Measurements from ENCODE around the gene ARID5B.

Gene ARID5B

DNA sequence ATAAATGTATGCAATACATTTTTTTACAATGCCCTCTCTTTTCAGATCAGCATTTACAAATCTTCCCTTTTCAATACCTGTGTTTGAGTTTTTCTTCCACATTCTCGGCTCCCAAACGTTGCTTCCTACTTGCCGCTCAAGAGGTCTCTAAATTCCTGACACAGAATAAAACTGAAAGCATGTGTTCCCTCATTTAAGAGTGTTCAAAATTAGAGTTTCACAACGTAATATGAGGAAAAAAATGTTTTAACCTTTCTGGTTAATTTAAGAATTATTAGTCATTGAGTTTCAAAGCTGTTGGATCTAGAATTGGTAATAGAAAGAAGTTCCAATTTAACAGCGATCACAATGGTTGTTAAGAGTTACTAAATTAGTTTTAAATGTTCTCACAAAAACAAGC is 100.4 kb downstream of the ARID5B start:
- TF ChIP-seq GATA2 (IDR thresholded peaks at IDR 0.05; ENCODE audit: low read depth, low read length) = no peak
- no peak for TF ChIP-seq GATA3 (IDR thresholded peaks at IDR 0.05; ENCODE audit: low read depth, low read length)

DNA sequence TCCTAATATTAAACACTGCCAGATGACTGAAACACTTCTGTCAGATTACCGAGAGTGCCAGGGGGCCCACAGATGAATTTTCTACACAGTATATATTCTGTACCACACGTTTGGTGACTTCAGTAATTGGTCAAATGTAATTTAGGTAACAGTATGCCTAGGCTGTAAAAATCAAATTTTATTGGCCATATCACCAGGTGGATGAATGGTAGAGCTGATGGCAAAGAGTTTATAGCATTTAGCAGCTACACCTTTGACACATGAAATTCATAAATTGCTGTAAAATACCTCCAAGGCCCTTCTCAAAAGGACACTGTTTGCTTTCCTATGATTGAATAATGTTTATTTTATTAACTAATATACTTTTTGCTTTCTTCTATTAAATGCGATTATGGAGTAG is 101.3 kb downstream of the ARID5B start:
- no peak for TF ChIP-seq GATA2 (IDR thresholded peaks at IDR 0.05; ENCODE audit: low read depth, low read length)
- no peak for TF ChIP-seq GATA3 (IDR thresholded peaks at IDR 0.05; ENCODE audit: low read depth, low read length)

DNA sequence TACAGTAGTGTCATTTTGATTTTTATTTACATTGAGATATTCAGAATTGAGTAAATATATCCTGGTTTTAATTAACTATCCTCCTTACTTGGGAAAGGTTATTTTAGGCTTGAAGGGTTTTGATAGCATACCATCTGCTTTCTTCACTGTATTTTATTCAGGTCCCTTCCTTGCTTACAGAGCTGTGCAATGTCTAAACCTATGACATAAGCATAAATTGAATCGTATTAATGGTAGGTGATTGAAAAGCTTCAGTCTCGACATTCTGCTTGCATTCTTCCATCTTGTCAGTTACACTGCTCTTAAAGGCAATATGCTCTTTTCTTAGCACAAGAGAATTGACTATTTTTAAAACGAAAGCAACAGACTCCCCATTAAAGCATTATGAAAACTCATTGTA is 102.5 kb downstream of the ARID5B start:
- TF ChIP-seq GATA2 (IDR thresholded peaks at IDR 0.05; ENCODE audit: low read depth, low read length) (no peak), GATA3 (IDR thresholded peaks at IDR 0.05; ENCODE audit: low read depth, low read length) (no peak)

DNA sequence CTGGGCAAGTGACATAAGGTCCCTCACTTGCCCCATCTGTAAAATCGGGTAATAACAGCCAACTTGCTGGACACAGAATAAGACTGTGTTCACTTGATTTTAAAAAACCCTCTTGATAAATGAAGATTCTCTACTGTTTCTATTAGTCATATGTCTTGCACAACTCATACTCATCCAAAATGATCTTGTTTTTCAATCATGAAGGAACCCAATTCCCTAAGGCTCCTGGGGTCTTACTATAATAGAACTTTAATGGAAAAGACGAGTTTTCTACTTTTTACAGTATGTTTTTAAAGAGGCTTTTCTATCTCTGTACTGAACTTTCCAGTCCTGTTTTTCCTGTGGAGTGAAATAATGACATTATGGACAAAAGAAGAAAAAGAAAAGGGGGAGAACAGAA is 103.8 kb downstream of the ARID5B start:
- no peak for TF ChIP-seq GATA3 (IDR thresholded peaks at IDR 0.05; ENCODE audit: low read depth, low read length)

DNA sequence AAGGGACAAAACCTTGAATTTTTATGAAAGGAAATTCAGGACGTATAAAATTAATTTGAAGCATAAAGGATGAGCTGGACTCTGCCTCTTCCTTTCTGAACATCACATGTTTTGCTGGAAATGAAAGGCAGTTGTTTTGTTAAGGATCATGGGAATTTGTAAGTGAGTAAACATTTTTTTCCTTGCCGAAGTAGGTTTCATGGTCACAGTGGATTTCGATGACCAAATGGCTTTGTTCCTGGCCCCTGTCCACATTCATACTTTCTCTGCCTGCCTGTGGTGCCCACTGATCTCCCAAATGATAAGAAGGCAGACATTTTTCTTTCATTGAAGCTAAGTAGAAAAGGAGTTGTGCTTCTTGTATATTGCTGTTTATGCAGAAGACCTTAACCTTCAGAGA is 104.2 kb downstream of the ARID5B start:
- TF ChIP-seq GATA3 (IDR thresholded peaks at IDR 0.05; ENCODE audit: low read depth, low read length) (0 out of 2 replicates have a peak, but pooled peaks have one; percentile 23), GATA2 (IDR thresholded peaks at IDR 0.05; ENCODE audit: low read depth, low read length) (peak; percentile 51; the same call in 1 of the 2 replicates)

- TF ChIP-seq GATA3 (IDR thresholded peaks at IDR 0.05; ENCODE audit: low read depth, low read length) = no peak
- no peak for TF ChIP-seq GATA2 (IDR thresholded peaks at IDR 0.05; ENCODE audit: low read depth, low read length)
Observed at GRCh38 chr10:62007145-62007544, 105.6 kb downstream of the ARID5B start.

DNA sequence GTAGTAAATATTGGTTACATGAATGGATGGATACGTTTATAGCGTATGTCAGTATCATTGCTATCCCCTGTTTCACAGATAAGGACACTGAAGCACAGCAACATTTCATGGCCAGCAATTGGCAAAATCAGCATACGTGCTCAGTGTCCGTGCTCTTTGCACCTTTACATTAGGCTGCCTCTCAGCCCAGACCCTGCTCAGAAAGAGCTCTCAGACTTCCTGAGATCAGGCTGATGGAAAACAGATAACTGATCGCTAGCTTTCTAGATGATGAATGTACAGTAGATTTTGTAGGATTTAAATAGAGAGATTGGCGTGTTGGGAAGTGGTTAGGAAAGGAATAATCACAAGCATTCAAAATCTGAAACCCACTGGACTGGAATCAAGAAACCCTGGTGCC is 106.7 kb downstream of the ARID5B start:
- TF ChIP-seq GATA3 (IDR thresholded peaks at IDR 0.05; ENCODE audit: low read depth, low read length) (no peak), GATA2 (IDR thresholded peaks at IDR 0.05; ENCODE audit: low read depth, low read length) (peak; percentile 73)

GRCh38 chr10:62008946-62009345 is 107.4 kb downstream of the ARID5B start:
- no peak for TF ChIP-seq GATA3 (IDR thresholded peaks at IDR 0.05; ENCODE audit: low read depth, low read length)

GRCh38 chr10:62010366-62010765 is 108.9 kb downstream of the ARID5B start:
- TF ChIP-seq GATA2 (IDR thresholded peaks at IDR 0.05; ENCODE audit: low read depth, low read length) = no peak
- TF ChIP-seq GATA3 (IDR thresholded peaks at IDR 0.05; ENCODE audit: low read depth, low read length) = no peak

DNA sequence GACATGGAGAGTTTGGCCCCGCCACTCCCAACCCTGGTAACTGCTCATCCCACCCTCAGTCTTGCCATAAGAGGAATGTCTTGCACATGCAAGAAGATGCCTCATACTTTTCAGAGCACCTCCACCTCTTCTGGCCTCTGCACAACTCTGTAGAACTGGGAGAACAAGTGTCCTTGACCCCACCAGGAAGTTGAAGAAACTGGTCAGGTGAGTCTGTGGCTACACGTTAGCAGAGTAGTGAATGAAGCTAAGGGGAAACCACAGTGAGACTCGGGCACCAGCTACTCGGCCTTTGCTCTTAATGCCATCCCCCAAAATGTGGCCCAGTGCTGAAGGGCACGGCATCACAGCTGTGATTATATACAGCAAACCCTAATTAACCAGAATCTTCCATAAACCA is 110.1 kb downstream of the ARID5B start:
- TF ChIP-seq GATA2 (IDR thresholded peaks at IDR 0.05; ENCODE audit: low read depth, low read length) (no peak), GATA3 (IDR thresholded peaks at IDR 0.05; ENCODE audit: low read depth, low read length) (no peak)

DNA sequence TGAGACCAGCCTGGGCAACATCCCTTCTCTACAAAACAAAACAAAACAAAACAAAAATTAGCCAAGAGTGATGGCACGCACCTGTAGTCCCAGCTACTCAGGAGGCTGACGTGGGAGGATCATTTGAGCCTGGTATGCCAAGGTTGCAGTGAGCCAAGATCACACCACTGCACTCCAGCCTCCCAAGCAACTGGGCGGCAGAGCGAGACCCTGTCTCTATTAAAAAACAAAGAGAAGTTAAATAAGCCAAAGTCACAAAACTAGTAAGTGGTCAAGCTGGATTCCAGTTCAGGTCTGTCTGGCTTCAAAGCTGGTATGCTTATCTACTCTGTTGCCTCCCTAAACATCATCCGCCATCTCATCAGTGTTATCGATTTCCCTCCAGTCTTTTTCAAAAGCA is 110.8 kb downstream of the ARID5B start:
- no peak for TF ChIP-seq GATA2 (IDR thresholded peaks at IDR 0.05; ENCODE audit: low read depth, low read length)
- no peak for TF ChIP-seq GATA3 (IDR thresholded peaks at IDR 0.05; ENCODE audit: low read depth, low read length)

DNA sequence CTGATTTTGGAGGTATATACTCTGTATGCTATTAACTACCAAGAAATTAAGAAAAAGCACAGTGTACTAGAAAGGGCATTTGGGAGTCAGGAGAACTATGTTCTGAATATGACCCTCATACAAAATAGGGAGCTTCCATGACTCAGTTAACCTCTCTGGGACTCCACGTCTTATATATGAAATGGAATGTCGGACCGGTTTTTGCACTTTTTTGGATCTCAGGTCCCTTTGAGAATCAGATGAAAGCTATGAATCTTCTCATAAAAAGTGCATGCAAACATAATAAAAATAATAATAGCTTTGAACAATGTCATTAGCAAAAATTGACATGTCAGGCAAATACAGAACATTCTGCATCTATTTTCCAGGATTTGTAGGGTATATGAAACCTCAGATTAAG is 113.0 kb downstream of the ARID5B start:
- TF ChIP-seq GATA2 (IDR thresholded peaks at IDR 0.05; ENCODE audit: low read depth, low read length) (no peak), GATA3 (IDR thresholded peaks at IDR 0.05; ENCODE audit: low read depth, low read length) (no peak)

GRCh38 chr10:62015994-62016393 is 114.5 kb downstream of the ARID5B start:
- TF ChIP-seq GATA3 (IDR thresholded peaks at IDR 0.05; ENCODE audit: low read depth, low read length) (no peak), GATA2 (IDR thresholded peaks at IDR 0.05; ENCODE audit: low read depth, low read length) (peak; percentile 61; the same call in 1 of the 2 replicates)

GRCh38 chr10:62016623-62017490 is 115.4 kb downstream of the ARID5B start:
- TF ChIP-seq GATA3 (IDR thresholded peaks at IDR 0.05; ENCODE audit: low read depth, low read length) (no peak), GATA2 (IDR thresholded peaks at IDR 0.05; ENCODE audit: low read depth, low read length) (no peak)

DNA sequence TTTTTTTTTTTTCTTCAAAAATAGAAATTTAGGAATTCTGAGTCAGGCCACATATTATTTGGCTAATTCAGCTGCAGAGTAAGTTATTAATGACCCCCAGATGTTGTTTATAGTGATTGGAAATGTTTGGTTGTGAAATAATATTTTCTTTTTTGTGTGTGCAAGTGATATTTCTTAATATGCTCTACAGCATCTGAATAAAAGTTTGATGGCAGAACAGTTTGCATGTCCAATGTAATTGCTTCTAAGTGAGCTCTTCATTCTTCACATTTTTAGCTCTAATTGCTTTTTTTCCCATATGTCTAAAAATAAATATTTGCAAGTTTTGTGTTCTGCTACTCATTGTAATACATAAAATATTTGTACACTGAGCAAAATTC is 116.0 kb downstream of the ARID5B start:
- TF ChIP-seq GATA3 (IDR thresholded peaks at IDR 0.05; ENCODE audit: low read depth, low read length) (no peak), GATA2 (IDR thresholded peaks at IDR 0.05; ENCODE audit: low read depth, low read length) (no peak)
